Testis (tissue), 2 donors: ENCODE data around the gene CFAP52.

Source experiments
- POLR2A ChIP-seq: fragments of 450-650 bp; IDR thresholded peaks from one replicate; pipeline ENCODE4 v1.6.1; 2017; ENCODE audit warnings: antibody characterized with exemption, mild to moderate bottlenecking, moderate library complexity
- TF ChIP-seq, protein P1 (sequence below), 3 experiments: fragments of 450-650 bp in 2 of 3; fragments of 200-600 bp in 1 of 3; sonication (generic) in 1 of 3; IDR thresholded peaks; one replicate each; pipeline ENCODE4 v1.5.1; 2016 to 2019; ENCODE audit warnings: antibody characterized with exemption in 3 of 3, mild to moderate bottlenecking in 2 of 3, moderate library complexity in 1 of 3

DNA sequence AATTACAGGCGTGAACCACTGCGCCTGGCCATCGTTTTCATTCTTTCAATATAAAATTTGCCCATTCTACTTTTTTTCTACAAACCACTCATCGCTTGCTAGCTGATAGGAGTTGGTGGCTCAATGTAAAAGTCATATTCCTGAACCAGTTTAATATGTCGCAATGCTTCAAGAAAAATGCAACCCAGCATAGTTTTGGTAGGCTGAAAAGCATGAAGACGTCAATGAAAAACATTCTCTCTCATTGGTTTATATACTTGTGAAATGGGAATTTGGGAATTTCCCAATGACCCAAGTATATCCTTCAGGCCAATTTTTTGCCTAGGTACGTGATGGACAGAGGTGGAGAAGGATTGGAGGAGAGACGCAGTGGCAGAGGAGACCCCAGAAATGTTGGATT, 95.8 kb downstream of the CFAP52 start:
- TF ChIP-seq, protein P1, sequence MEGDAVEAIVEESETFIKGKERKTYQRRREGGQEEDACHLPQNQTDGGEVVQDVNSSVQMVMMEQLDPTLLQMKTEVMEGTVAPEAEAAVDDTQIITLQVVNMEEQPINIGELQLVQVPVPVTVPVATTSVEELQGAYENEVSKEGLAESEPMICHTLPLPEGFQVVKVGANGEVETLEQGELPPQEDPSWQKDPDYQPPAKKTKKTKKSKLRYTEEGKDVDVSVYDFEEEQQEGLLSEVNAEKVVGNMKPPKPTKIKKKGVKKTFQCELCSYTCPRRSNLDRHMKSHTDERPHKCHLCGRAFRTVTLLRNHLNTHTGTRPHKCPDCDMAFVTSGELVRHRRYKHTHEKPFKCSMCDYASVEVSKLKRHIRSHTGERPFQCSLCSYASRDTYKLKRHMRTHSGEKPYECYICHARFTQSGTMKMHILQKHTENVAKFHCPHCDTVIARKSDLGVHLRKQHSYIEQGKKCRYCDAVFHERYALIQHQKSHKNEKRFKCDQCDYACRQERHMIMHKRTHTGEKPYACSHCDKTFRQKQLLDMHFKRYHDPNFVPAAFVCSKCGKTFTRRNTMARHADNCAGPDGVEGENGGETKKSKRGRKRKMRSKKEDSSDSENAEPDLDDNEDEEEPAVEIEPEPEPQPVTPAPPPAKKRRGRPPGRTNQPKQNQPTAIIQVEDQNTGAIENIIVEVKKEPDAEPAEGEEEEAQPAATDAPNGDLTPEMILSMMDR (IDR thresholded peaks at IDR 0.05), result no peak
- TF ChIP-seq POLR2A, result no peak
